Rectal smooth muscle tissue (tissue), 1 donor: ENCODE results near the gene ADGRV1.
"Not testable (repeated sequence)": the region's sequence is repeated elsewhere in the genome, so short reads cannot be mapped to it uniquely, and the experiment has no call there.

Experiments
- H3K27ac ChIP-seq: one replicate; pipeline ENCODE4 v1.7.0; 2013; ENCODE audit warnings: low read depth, low read length, inconsistent platforms
- H3K27me3 ChIP-seq: one replicate; pipeline ENCODE4 v1.7.0; 2013; ENCODE audit warnings: low read length; ENCODE audit not compliant: control insufficient read depth, insufficient read depth
- H3K36me3 ChIP-seq: one replicate; pipeline ENCODE4 v1.7.0; 2013; ENCODE audit warnings: low read length; ENCODE audit not compliant: control insufficient read depth, insufficient read depth
- H3K4me1 ChIP-seq: one replicate; pipeline ENCODE4 v1.7.0; 2013; ENCODE audit warnings: low read length; ENCODE audit not compliant: control insufficient read depth, insufficient read depth
- H3K4me3 ChIP-seq: one replicate; pipeline ENCODE4 v1.7.0; 2013; ENCODE audit warnings: low read length
- H3K9ac ChIP-seq: one replicate; pipeline ENCODE4 v1.7.0; 2013; ENCODE audit warnings: low read length

The ADGRV1 gene

DNA sequence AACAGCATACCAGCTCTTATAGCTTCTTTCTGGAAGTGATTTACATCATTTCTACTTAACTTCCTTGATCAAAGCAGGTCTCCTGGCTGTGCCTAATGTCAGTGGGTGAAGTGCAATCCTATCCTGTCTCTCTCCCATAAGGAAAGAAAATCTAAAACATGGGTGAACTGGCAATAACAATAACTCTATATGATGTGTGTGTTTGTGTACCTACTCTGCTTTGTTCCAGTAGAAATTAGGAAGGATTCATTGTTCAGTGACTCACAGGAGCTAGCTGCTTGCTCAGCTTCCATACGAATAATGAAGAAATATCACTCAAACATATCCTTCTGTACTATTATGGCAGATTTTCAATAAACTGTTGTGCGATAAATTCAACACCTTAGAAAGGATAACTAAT, 123.7 kb downstream of the ADGRV1 start:
- Histone ChIP-seq H3K4me3 (no peak overlapping the region), H3K9ac (no peak overlapping the region), H3K4me1 (no peaks in the 10 kb centered on the region), H3K36me3 (no peaks in the 10 kb centered on the region), H3K27ac (no peak overlapping the region), H3K27me3 (no peaks in the 10 kb centered on the region)

DNA sequence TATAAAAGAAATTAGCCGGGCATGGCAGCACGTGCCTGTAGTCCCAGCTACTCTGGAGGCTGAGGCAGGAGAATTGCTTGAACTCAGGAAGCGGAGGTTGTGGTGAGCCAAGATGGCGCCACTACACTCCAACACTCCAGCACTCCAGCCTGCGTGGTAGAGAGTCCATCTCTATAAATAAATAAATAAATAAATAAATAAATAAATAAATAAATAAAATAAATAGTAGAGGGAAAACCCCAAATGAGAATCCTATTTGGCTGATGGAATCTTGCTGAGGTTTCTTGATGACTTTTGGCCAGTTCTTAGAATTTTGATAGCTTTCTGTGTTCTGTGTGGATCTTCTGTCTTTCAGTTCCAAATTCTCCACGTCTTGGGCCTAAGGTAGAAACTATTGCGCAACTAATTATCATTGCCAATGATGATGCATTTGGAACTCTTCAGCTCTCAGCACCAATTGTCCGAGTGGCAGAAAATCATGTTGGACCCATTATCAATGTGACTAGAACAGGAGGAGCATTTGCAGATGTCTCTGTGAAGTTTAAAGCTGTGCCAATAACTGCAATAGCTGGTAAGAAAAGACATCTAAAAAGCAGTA, 126.9 kb downstream of the ADGRV1 start:
- no peaks in the 10 kb centered on the region for H3K36me3 ChIP-seq
- no peak overlapping the region for H3K27ac ChIP-seq
- H3K27me3 ChIP-seq, result no peaks in the 10 kb centered on the region
- H3K4me3 ChIP-seq, result no peak overlapping the region
- no peak overlapping the region for H3K9ac ChIP-seq
- H3K4me1 ChIP-seq, result no peaks in the 10 kb centered on the region

DNA sequence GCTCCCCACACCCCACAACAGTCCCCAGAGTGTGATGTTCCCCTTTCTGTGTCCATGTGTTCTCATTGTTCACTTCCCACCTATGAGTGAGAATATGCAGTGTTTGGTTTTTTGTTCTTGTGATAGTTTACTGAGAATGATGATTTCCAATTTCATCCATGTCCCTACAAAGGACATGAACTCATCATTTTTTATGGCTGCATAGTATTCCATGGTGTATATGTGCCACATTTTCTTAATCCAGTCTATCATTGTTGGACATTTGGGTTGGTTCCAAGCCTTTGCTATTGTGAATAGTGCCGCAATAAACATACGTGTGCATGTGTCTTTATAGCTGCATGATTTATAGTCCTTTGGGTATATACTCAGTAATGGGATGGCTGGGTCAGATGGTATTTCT, 127.8 kb downstream of the ADGRV1 start:
- H3K36me3 ChIP-seq, H3K4me3 ChIP-seq, H3K27me3 ChIP-seq, H3K27ac ChIP-seq, H3K4me1 ChIP-seq, H3K9ac ChIP-seq: not testable (repeated sequence)

DNA sequence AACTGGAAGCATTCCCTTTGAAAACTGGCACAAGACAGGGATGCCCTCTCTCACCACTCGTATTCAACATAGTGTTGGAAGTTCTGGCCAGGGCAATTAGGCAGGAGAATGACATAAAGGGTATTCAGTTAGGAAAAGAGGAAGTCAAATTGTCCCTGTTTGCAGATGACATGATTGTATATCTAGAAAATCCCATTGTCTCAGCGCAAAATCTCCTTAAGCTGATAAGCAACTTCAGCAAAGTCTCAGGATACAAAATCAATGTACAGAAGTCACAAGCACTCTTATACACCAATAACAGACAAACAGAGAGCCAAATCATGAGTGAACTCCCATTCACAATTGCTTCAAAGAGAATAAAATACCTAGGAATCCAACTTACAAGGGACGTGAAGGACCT, 128.9 kb downstream of the ADGRV1 start:
- not testable (repeated sequence) for H3K4me1 ChIP-seq, H3K9ac ChIP-seq, H3K4me3 ChIP-seq, H3K27ac ChIP-seq, H3K27me3 ChIP-seq, H3K36me3 ChIP-seq

DNA sequence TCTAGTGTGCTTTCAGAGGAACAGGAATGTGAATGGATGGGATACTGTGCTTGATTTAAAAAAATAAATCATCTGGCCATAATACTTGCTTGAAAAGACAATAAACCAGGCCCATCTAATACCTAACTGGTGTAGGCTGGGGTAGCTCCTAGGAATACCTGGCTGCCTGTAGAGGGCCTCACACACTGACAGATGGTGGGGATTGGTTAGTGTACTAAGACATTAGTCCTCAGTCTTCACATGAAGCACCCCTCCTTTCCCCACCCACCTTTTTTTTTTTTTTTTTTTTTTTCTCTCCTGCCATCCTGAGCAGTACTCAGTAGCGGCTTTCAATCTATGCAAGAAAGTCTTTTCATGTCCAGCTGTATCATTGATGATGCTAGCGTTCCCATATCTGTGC, 130.5 kb downstream of the ADGRV1 start:
- Histone ChIP-seq H3K4me3 (no peak overlapping the region), H3K27ac (no peak overlapping the region), H3K9ac (no peak overlapping the region), H3K27me3 (no peaks in the 10 kb centered on the region), H3K36me3 (no peaks in the 10 kb centered on the region), H3K4me1 (no peaks in the 10 kb centered on the region)

DNA sequence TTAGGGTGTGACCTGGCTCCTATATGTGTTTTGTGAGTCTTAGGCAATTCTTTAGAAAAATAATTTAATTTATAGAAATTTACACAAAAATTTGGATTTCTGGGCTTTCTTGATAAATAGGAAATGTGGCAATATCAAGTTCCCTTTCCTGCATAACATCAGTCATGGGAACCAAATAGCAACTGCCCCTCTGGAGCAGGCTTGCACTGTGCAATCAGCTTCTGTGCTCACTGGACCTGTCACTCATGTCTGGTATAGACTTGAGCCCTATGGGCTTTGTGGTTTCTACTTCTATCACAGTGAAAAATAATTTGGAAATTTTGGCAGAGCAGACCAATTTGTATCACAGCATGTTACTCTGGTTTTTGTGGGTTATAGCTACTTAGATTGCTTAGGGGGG, 131.7 kb downstream of the ADGRV1 start:
- no peak overlapping the region for H3K27ac ChIP-seq

DNA sequence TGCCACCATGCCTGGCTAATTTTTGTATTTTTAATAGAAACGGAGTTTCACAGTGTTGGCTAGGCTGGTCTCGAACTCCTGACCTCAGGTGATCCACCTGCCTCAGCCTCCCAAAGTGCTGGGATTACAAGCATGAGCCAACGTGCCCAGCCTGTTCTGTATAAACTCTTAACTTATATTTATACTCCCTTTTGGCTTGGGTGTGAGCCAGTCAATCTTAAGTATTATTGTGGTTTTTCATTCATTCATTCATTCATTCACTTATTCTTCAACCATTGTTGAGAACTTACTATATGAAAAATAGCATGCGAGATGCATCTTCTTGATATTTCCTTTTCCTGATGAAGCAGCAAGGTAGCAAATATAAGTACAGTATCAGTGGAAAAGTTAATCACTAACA, 132.9 kb downstream of the ADGRV1 start:
- Histone ChIP-seq H3K27ac (no peak overlapping the region), H3K36me3 (no peaks in the 10 kb centered on the region), H3K9ac (no peak overlapping the region), H3K4me1 (no peaks in the 10 kb centered on the region), H3K27me3 (no peaks in the 10 kb centered on the region), H3K4me3 (no peak overlapping the region)

More for the DNA sequence above, 131.7 kb downstream of the ADGRV1 start:
- no peaks in the 10 kb centered on the region for H3K27me3 ChIP-seq
- H3K9ac ChIP-seq, result no peak overlapping the region
- H3K4me3 ChIP-seq, result no peak overlapping the region
- H3K4me1 ChIP-seq, result no peaks in the 10 kb centered on the region
- H3K36me3 ChIP-seq, result no peaks in the 10 kb centered on the region

DNA sequence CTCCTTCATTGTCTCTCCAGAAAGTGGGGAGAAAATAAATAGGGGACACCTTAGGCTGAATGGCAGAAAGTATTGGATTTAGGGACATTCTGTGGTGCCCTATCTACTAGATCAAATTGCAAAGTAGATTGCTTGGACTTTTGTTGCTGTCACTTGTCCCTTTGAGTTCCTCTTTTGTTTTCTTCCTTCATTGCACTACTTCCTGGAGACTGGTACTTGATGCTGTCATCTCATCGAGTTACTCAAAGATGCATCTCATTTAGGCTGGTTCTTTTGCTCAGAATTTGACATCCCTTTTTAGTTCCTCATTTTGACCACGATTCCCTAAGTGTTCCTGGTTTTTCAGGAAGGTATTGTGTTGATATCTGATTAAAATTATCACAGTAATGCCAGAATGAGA, 137.6 kb downstream of the ADGRV1 start:
- H3K36me3 ChIP-seq, result no peaks in the 10 kb centered on the region

DNA sequence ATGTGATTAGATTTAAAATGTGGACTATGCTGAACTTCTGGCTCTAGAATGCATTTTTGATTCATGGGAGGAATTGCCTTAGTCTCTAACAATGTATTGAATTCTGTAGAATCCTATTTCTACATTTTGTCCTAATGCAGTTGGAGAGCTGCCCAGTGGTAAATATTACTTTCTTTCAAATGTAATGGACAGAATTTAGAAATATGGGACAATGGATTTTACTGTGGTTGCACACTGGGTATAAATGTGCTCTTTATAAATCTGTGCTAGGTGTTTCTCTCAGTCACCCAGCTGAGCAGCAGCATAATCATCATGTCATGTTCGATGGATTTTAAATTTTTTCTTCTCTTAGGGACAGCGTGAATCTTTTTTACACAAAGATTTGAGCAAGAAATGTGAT, 141.7 kb downstream of the ADGRV1 start:
- Histone ChIP-seq H3K27me3 (no peaks in the 10 kb centered on the region), H3K4me1 (no peaks in the 10 kb centered on the region), H3K9ac (no peak overlapping the region), H3K4me3 (no peak overlapping the region), H3K36me3 (no peaks in the 10 kb centered on the region), H3K27ac (no peak overlapping the region)

More for the DNA sequence above, 137.6 kb downstream of the ADGRV1 start:
- Histone ChIP-seq H3K4me1 (no peaks in the 10 kb centered on the region), H3K27ac (no peak overlapping the region), H3K9ac (no peak overlapping the region), H3K4me3 (no peak overlapping the region), H3K27me3 (no peaks in the 10 kb centered on the region)

DNA sequence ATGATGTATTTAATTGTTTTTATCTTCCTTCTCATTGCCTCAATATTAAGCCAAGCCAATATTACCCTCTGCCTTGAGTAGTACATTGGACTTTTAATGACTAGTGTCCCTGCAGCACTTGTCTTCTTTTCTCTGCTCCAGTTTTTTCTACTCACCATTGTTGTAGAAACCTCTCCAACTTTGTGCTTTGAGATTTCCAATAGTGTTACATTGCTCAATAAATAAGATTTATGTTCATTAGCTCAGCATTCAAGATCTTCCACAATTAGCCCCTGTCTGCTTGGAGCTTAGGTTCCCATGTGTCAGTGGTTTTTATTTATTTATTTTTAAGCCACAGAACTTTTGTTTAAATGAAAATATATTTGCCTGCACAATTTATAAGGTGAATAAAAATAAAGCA, 145.3 kb downstream of the ADGRV1 start:
- no peak overlapping the region for H3K27ac ChIP-seq
- H3K4me3 ChIP-seq, result no peak overlapping the region
- no peak overlapping the region for H3K9ac ChIP-seq
- no peaks in the 10 kb centered on the region for H3K4me1 ChIP-seq
- no peaks in the 10 kb centered on the region for H3K27me3 ChIP-seq
- H3K36me3 ChIP-seq, result no peaks in the 10 kb centered on the region

DNA sequence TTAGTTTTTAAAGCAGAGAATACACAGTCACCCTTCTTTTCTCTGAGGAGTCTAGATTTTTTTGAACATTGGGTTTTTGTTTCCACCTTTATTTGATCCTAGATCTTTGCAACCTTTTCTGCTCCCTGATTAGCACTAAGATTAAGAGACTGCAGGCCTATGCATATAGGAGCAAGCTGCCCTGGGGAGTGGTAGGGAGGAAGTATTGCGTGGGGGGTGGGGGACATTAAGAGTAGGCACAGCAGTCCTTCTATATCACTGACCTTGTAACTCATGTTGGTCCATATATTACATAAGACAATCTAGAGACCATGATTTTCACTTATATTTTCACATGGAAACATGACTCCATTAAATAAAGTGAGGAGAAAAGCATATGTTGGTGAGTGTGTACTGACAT, 149.1 kb downstream of the ADGRV1 start:
- no peaks in the 10 kb centered on the region for H3K36me3 ChIP-seq
- H3K9ac ChIP-seq, result no peak overlapping the region
- H3K27me3 ChIP-seq, result no peaks in the 10 kb centered on the region
- no peak overlapping the region for H3K4me3 ChIP-seq
- no peak overlapping the region for H3K27ac ChIP-seq
- no peaks in the 10 kb centered on the region for H3K4me1 ChIP-seq

DNA sequence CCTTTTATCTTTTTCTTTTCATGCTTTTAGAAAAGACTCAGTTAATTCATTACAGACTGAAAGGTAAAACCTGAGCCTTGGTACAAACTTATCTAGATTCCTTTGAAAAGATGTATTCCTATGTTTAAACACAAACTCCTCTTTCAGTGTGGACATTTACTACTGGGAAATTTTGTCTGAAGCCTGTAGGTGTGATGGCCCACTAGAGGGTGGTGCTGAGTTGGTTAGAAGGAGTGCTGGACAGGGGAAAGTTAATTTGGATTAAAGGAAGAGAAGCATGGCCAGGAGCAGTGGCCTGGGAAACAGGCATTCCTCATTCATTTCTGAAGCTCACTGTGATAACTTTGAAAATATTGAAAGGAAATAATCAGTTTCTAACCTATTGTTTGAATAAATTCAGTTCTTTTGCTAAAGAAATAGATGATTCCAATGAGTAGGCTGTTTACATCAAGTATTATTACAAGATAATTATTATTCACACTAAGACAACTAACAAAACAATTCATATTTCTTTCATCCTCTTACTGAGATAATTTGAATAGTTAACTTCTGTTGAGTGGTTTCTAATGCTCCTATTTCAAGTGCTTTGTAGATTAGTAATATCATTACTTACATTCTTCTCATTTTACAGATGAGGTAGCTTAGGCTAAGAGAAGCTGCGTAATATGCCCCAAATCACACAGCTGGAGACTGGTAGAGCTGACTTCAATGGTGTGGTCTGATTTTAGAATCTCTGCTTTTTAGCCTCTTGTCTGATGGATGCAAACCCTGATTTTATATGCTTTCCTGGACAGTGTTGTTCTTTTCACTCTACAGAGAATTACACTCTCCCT, 150.9 kb downstream of the ADGRV1 start:
- no peaks in the 10 kb centered on the region for H3K36me3 ChIP-seq
- H3K4me1 ChIP-seq, result no peaks in the 10 kb centered on the region
- H3K4me3 ChIP-seq, result no peak overlapping the region
- no peaks in the 10 kb centered on the region for H3K27me3 ChIP-seq
- H3K9ac ChIP-seq, result no peak overlapping the region
- no peak overlapping the region for H3K27ac ChIP-seq

DNA sequence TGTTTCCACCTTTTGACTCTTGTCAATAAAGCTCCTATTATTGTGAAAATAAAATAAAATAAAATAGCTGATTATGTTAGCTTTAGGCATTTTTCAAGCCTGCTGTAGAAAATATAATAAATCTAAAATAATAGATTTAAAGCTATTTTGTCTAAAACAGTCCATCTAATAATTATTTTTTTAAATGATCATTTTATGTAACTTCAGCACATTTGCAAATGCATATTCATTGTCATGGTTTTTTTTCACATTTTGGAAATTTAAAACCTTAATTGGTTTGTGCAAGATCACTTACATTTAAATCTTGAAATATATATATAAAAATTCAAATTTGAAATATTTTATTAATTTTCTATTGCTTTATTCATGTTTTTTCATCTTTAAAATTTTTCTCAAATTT, 159.8 kb downstream of the ADGRV1 start:
- Histone ChIP-seq H3K27me3 (no peaks in the 10 kb centered on the region), H3K9ac (no peak overlapping the region), H3K4me1 (no peaks in the 10 kb centered on the region), H3K4me3 (no peak overlapping the region), H3K36me3 (no peaks in the 10 kb centered on the region), H3K27ac (no peak overlapping the region)
